CD4-positive, CD25-positive, alpha-beta regulatory T cell (primary cell): ENCODE measurements around the gene COL9A3. TPM values are rescaled to one million over a fixed set of nuclear protein-coding genes. Genes with fewer than 3 reads are reported as not detected.

Experiments
- ATAC-seq, 2 donors: fragments of 150-1000 bp; cut with Tn5 transposase; one replicate each; pipeline ENCODE4 v1.10.0; 2021; ENCODE audit warnings: low read depth in 2 of 2, moderate number of reproducible peaks in 2 of 2, moderate library complexity in 1 of 2
- DNase-seq, 3 donors: peaks; one replicate each; pipeline versions ENCODE4 v3.0.0 to v3.0.0-alpha.2; 2012 to 2022; ENCODE audit warnings: mixed read lengths in 1 of 3
- H3K27ac ChIP-seq: one replicate; pipeline ENCODE4 v1.7.0; 2013; ENCODE audit warnings: mild to moderate bottlenecking, low read length; ENCODE audit not compliant: insufficient read depth, poor library complexity, severe bottlenecking
- H3K27me3 ChIP-seq: one replicate; pipeline ENCODE4 v1.7.0; 2013; ENCODE audit warnings: low read length; ENCODE audit not compliant: control insufficient read depth, insufficient read depth
- H3K36me3 ChIP-seq: one replicate; pipeline ENCODE4 v1.7.0; 2013; ENCODE audit warnings: mild to moderate bottlenecking, low read length, moderate library complexity; ENCODE audit not compliant: control insufficient read depth, insufficient read depth
- H3K4me1 ChIP-seq: 2 replicates; pipeline ENCODE4 v1.7.0; 2013; ENCODE audit warnings: mild to moderate bottlenecking, low read length; ENCODE audit not compliant: insufficient read depth, control insufficient read depth, poor library complexity, severe bottlenecking
- H3K4me3 ChIP-seq: one replicate; pipeline ENCODE4 v1.7.0; 2013; ENCODE audit warnings: low read depth, mild to moderate bottlenecking, low read length, moderate library complexity
- H3K9me3 ChIP-seq, 2 experiments: 1 replicate in 1 of 2; 2 replicates in 1 of 2; pipeline ENCODE4 v1.7.0; 2013; ENCODE audit warnings: low read length in 2 of 2, mild to moderate bottlenecking in 1 of 2, moderate library complexity in 1 of 2; ENCODE audit not compliant: control insufficient read depth in 2 of 2
- H3K27ac Mint-ChIP-seq, 3 donors: one replicate each; pipeline ENCODE4 v1.8.0; 2020 to 2022; ENCODE audit warnings: mild to moderate bottlenecking in 3 of 3, mixed read lengths in 3 of 3, moderate library complexity in 2 of 3
- H3K27me3 Mint-ChIP-seq: one replicate; pipeline ENCODE4 v1.8.0; 2022; ENCODE audit warnings: mild to moderate bottlenecking, mixed read lengths
- H3K36me3 Mint-ChIP-seq: one replicate; pipeline ENCODE4 v1.8.0; 2020; ENCODE audit warnings: mixed read lengths
- H3K4me1 Mint-ChIP-seq, 4 donors: one replicate each; pipeline ENCODE4 v1.8.0; 2020 to 2022; ENCODE audit warnings: mixed read lengths in 4 of 4, mild to moderate bottlenecking in 1 of 4
- H3K4me3 Mint-ChIP-seq, 4 donors: one replicate each; pipeline ENCODE4 v1.8.0; 2020 to 2022; ENCODE audit warnings: mild to moderate bottlenecking in 4 of 4, mixed read lengths in 4 of 4, moderate library complexity in 3 of 4
- H3K9me3 Mint-ChIP-seq, 7 donors: one replicate each; pipeline ENCODE4 v1.8.0; 2020 to 2022; ENCODE audit warnings: mixed read lengths in 7 of 7, mild to moderate bottlenecking in 3 of 7, moderate library complexity in 2 of 7
- polyA plus RNA-seq, 4 donors: library from polyadenylated mRNA; unstranded; fragments of 300-500 nt; fragmentation: Illumina TruSeq; gene quantifications; one replicate each; pipeline ENCODE4 v1.2.3, GENCODE V29; 2021
- total RNA-seq: library from RNA; stranded (reverse); gene quantifications from one replicate; pipeline ENCODE4 v1.2.3, GENCODE V29; 2022

COL9A3 gene
- total and polyA plus RNA-seq, 5 donors from 2014 or later: not detected

DNA sequence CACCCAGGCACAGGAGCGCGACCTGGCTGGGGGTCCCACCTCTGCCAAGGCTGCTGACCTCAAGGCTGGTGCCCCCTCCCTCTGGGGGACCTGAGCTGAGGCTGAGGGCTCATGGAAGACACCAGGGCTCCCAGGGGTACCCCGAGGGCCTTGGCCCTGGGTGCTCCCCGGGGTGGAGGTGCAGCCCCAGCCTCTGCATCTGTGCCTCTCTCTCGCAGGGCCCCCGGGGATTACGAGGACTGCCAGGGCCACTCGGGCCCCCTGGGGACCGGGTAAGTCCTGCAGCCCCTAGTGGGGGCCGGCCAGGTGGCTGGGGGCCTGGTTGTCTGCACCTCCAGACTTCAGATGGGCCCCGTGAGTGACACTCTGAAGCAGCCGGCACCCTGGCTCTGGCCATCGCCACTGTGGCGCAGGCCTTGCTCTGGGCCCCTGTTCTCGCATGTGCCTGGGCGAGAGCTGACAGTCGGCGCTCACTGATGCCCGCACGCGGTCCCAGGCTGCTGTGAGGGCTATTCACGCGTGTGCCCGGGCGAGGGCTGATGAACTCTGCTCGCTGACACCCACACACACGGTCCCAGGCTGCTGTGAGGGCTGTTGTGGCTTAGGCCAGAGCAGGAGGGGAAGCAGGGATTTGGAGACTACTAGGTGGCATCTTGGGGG, 9.3 kb downstream of the COL9A3 start:
- Mint-ChIP-seq H3K9me3 (no peaks in the 10 kb centered on the region), H3K27ac (no peak overlapping the region), H3K27me3 (no peaks in the 10 kb centered on the region), H3K4me3 (peak overlapping the region in 1 of 4 donors; percentile 54), H3K4me1 (peaks cover 0 to 2% (median 0%) of the 10 kb centered on the region in 4 donors), H3K36me3 (no peaks in the 10 kb centered on the region)
- ATAC-seq: no peak
- Histone ChIP-seq H3K9me3 (no peaks in the 10 kb centered on the region), H3K36me3 (no peaks in the 10 kb centered on the region), H3K4me3 (no peak overlapping the region), H3K27ac (no peak overlapping the region), H3K27me3 (no peaks in the 10 kb centered on the region), H3K4me1 (peaks cover 8% of the 10 kb centered on the region)
- no peak for DNase-seq

- Histone ChIP-seq H3K36me3 (no peaks in the 10 kb centered on the region), H3K27me3 (no peaks in the 10 kb centered on the region), H3K4me3 (no peak overlapping the region), H3K4me1 (peaks cover 8% of the 10 kb centered on the region), H3K9me3 (no peaks in the 10 kb centered on the region), H3K27ac (no peak overlapping the region)
- ATAC-seq (no peak), DNase-seq (no peak)
- H3K4me1 Mint-ChIP-seq: peaks cover 0 to 4% (median 0%) of the 10 kb centered on the region in 4 donors
- no peaks in the 10 kb centered on the region for H3K36me3 Mint-ChIP-seq
- no peak overlapping the region for H3K27ac Mint-ChIP-seq
- H3K4me3 Mint-ChIP-seq: no peak overlapping the region
- H3K27me3 Mint-ChIP-seq: no peaks in the 10 kb centered on the region
- no peaks in the 10 kb centered on the region for H3K9me3 Mint-ChIP-seq
Measured at GRCh38 chr20:62826646-62827310, 9.9 kb downstream of the COL9A3 start.

DNA sequence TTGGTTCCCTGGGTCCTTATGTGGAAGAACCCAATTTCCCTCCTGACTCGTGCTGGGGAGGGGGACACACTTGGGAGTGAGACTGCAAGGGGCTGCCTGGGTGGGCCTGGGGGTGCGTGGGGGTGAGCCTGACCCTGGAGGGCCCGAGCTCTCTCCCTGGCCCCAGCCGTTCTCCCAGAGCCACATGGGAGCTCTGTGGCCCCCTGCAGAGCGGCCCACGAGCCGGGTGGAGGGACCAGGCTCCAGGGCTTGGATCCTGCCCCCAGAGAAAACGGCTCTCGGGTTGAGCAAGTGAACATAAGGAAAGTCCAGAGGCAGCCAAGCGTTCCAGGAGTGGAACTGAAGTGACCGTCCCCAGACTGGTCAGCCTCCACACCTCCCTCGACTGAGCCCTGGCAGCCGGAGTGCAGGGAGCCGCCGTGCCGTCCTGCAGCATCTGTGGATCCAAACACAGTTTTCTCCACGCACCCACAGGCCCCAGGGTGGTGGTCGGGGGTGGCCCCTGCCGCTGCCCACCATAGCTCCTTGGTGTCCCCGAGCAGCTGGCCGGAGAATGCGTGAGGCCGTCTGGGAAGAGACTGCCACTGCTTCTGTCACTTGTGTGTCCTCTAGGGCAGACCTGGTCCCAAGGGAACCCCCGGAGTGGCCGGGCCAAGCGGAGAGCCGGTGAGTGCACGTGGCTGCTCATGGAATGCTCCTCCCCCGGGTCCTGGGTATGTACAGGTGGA, 10.6 kb downstream of the COL9A3 start:
- no peaks in the 10 kb centered on the region for H3K36me3 ChIP-seq
- peaks cover 8% of the 10 kb centered on the region for H3K4me1 ChIP-seq
- no peaks in the 10 kb centered on the region for H3K36me3 Mint-ChIP-seq
- H3K27me3 Mint-ChIP-seq: peaks cover 5% of the 10 kb centered on the region
- H3K4me3 Mint-ChIP-seq: no peak overlapping the region
- no peaks in the 10 kb centered on the region for H3K9me3 ChIP-seq
- H3K27ac Mint-ChIP-seq: no peak overlapping the region
- no peak for DNase-seq
- H3K4me3 ChIP-seq: no peak overlapping the region
- no peak overlapping the region for H3K27ac ChIP-seq
- H3K9me3 Mint-ChIP-seq: no peaks in the 10 kb centered on the region
- H3K4me1 Mint-ChIP-seq: peaks cover 0 to 5% (median 0%) of the 10 kb centered on the region in 4 donors
- no peaks in the 10 kb centered on the region for H3K27me3 ChIP-seq
- no peak for ATAC-seq

DNA sequence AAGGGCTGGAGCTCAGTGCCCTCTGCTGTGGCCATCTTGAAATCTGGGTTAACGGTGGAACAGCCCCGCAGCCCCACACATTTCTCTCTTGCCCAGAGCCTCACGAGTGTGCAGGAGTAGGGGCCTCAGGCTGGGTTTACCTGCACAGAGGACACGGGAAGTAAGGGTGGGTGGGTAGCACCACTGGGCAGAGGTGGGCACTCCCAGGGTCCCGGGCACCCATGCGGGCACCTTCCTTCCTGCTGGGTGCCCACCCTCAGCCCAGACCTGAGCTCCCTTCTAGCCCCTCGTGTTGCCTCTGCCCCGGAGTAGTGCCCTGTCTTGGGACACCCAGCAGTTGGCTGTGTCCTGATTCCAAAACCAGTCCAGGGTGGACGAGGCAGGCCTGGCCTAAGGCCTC, 11.2 kb downstream of the COL9A3 start:
- Mint-ChIP-seq H3K27ac (no peak overlapping the region), H3K27me3 (peaks cover 5% of the 10 kb centered on the region), H3K9me3 (no peaks in the 10 kb centered on the region), H3K4me3 (no peak overlapping the region), H3K4me1 (peaks cover 0 to 7% (median 0%) of the 10 kb centered on the region in 4 donors), H3K36me3 (no peaks in the 10 kb centered on the region)
- H3K27ac ChIP-seq: no peak overlapping the region
- ATAC-seq (no peak), DNase-seq (no peak)
- H3K4me3 ChIP-seq: no peak overlapping the region
- no peaks in the 10 kb centered on the region for H3K36me3 ChIP-seq
- no peaks in the 10 kb centered on the region for H3K27me3 ChIP-seq
- H3K9me3 ChIP-seq: no peaks in the 10 kb centered on the region
- peaks cover 8% of the 10 kb centered on the region for H3K4me1 ChIP-seq

- H3K4me1 Mint-ChIP-seq: peaks cover 0 to 7% (median 0%) of the 10 kb centered on the region in 4 donors
- Histone ChIP-seq H3K4me3 (no peak overlapping the region), H3K36me3 (no peaks in the 10 kb centered on the region), H3K4me1 (peaks cover 8% of the 10 kb centered on the region), H3K27ac (no peak overlapping the region), H3K27me3 (no peaks in the 10 kb centered on the region), H3K9me3 (no peaks in the 10 kb centered on the region)
- ATAC-seq: no peak
- H3K27me3 Mint-ChIP-seq: peaks cover 5% of the 10 kb centered on the region
- H3K9me3 Mint-ChIP-seq: no peaks in the 10 kb centered on the region
- no peaks in the 10 kb centered on the region for H3K36me3 Mint-ChIP-seq
- DNase-seq: no peak
- H3K27ac Mint-ChIP-seq: no peak overlapping the region
- H3K4me3 Mint-ChIP-seq: no peak overlapping the region
Measured at GRCh38 chr20:62828511-62829230, 11.8 kb downstream of the COL9A3 start.

GRCh38 chr20:62829231-62830230, 12.7 kb downstream of the COL9A3 start:
- Histone ChIP-seq H3K36me3 (no peaks in the 10 kb centered on the region), H3K9me3 (no peaks in the 10 kb centered on the region), H3K27me3 (no peaks in the 10 kb centered on the region), H3K4me1 (peaks cover 3% of the 10 kb centered on the region), H3K27ac (no peak overlapping the region), H3K4me3 (no peak overlapping the region)
- Mint-ChIP-seq H3K9me3 (no peaks in the 10 kb centered on the region), H3K27ac (no peak overlapping the region), H3K4me1 (peaks cover 0 to 7% (median 0%) of the 10 kb centered on the region in 4 donors), H3K4me3 (peak overlapping the region in 1 of 4 donors; percentile 32), H3K27me3 (peaks cover 5% of the 10 kb centered on the region), H3K36me3 (no peaks in the 10 kb centered on the region)
- DNase-seq (no peak), ATAC-seq (no peak)

DNA sequence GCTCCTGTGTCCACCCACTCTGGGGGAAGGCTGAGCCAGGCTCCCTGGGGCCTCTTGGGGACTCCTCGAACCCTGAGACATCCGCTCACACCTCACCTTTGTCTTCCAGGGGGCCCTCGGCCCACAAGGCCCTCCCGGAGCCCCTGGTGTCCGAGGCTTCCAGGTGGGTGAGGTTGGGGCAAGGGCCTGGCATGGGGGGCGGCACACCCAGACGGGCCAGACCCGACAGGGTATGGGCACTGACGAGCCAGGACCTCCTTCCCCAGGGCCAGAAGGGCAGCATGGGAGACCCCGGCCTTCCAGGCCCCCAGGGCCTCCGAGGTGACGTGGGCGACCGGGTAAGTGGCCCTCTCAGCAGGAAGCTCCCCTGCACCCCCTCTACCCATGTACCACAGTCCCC, 13.4 kb downstream of the COL9A3 start:
- Histone ChIP-seq H3K36me3 (no peaks in the 10 kb centered on the region), H3K9me3 (no peaks in the 10 kb centered on the region), H3K4me3 (no peak overlapping the region), H3K4me1 (no peaks in the 10 kb centered on the region), H3K27me3 (no peaks in the 10 kb centered on the region), H3K27ac (no peak overlapping the region)
- Mint-ChIP-seq H3K36me3 (no peaks in the 10 kb centered on the region), H3K9me3 (no peaks in the 10 kb centered on the region), H3K4me1 (peaks cover 0 to 7% (median 0%) of the 10 kb centered on the region in 4 donors), H3K4me3 (no peak overlapping the region), H3K27ac (no peak overlapping the region), H3K27me3 (peaks cover 5% of the 10 kb centered on the region)
- DNase-seq (no peak), ATAC-seq (no peak)
